HepG2 (cell line): ENCODE measurements around the gene GNAL. TPM values are rescaled to one million over a fixed set of nuclear protein-coding genes. Genes with fewer than 3 reads are reported as not detected.

ENCODE experiments used
- ATAC-seq: fragments of 200-7000 bp; cut with Tn5 transposase; 3 replicates; pipeline ENCODE4 v1.9.1; 2020; ENCODE audit warnings: mild to moderate bottlenecking, moderate library complexity
- BruUV-seq: library from RNA; stranded (reverse); fragments of 400-500 nt; replicated peaks from 2 replicates; lab custom pipeline; 2021; lab: Mats Ljungman, UMichigan
- CTCF ChIA-PET: fragments of 300-600 bp; formaldehyde crosslinking; extraction: SDS; loops from one replicate; lab custom pipeline; 2021; ENCODE audit warnings: low total read pairs, inconsistent platforms, low intra/inter-chr PET ratio; lab: Yijun Ruan, JAX
- POLR2A ChIA-PET: fragments of 350-600 bp; sonication (Branson Sonifier 250); formaldehyde crosslinking; loops from one replicate; lab custom pipeline; 2020; ENCODE audit warnings: antibody characterized with exemption, inconsistent platforms; lab: Yijun Ruan, JAX
- DNase-seq: peaks from one replicate; pipeline ENCODE4 v3.0.0-alpha.2; 2015; ENCODE audit warnings: low spot score
- FAIRE-seq: peaks from 3 replicates; lab custom pipeline; 2011; peaks lifted over from hg19 to GRCh38; lab: Jason Lieb, UNC
- H2AFZ ChIP-seq: one replicate; pipeline ENCODE4 v1.6.1; 2011; ENCODE audit warnings: low read length, inconsistent platforms
- H3K27ac ChIP-seq: fragments of 300-600 bp; 3 replicates; pipeline ENCODE4 v1.8.0; 2011; ENCODE audit warnings: mixed run types, mild to moderate bottlenecking, mixed read lengths, low read length, inconsistent platforms; ENCODE audit not compliant: insufficient read depth; ENCODE audit errors: extremely low read length
- H3K27me3 ChIP-seq, 2 experiments: fragments of 200-600 bp in 1 of 2; 2 replicates in 1 of 2; 3 replicates in 1 of 2; pipeline versions ENCODE4 v1.6.0 to v1.8.0; 2011; ENCODE audit warnings: low read length in 2 of 2, mild to moderate bottlenecking in 2 of 2, moderate library complexity in 2 of 2, inconsistent platforms in 1 of 2; ENCODE audit not compliant: insufficient read depth in 2 of 2, control insufficient read depth in 1 of 2
- H3K36me3 ChIP-seq, 2 experiments: fragments of 200-600 bp in 1 of 2; replicated peaks in 1 of 2; 2 replicates in 1 of 2; 3 replicates in 1 of 2; pipeline versions ENCODE4 v1.5.1 to v1.8.0; 2011; ENCODE audit warnings: low read length in 2 of 2, inconsistent platforms in 1 of 2; ENCODE audit not compliant: insufficient read depth in 2 of 2, control insufficient read depth in 1 of 2
- H3K4me1 ChIP-seq: 2 replicates; pipeline ENCODE4 v1.5.1; 2012; ENCODE audit warnings: low read length, inconsistent platforms; ENCODE audit not compliant: insufficient read depth
- H3K4me2 ChIP-seq: 2 replicates; pipeline ENCODE4 v1.6.0; 2011; ENCODE audit warnings: low read depth, low read length, inconsistent platforms
- H3K4me3 ChIP-seq, 3 experiments: fragments of 200-600 bp in 1 of 3; sonication (generic), shearing (Covaris generic) in 1 of 3; replicated peaks in 1 of 3; 2 replicates each; pipeline ENCODE4 v1.5.1; 2011 to 2016; ENCODE audit warnings: low read length in 3 of 3, inconsistent platforms in 2 of 3, low read depth in 2 of 3, mild to moderate bottlenecking in 2 of 3, control low read depth in 1 of 3, mixed read lengths in 1 of 3; ENCODE audit not compliant: insufficient read depth in 1 of 3
- H3K79me2 ChIP-seq: one replicate; pipeline ENCODE4 v1.6.1; 2011; ENCODE audit warnings: low read length, inconsistent platforms; ENCODE audit not compliant: insufficient read depth
- H3K9ac ChIP-seq: 2 replicates; pipeline ENCODE4 v1.6.0; 2011; ENCODE audit warnings: mild to moderate bottlenecking, low read depth, low read length, inconsistent platforms; ENCODE audit not compliant: insufficient read depth
- H3K9me3 ChIP-seq: 2 replicates; pipeline ENCODE4 v1.5.1; 2012; ENCODE audit warnings: mild to moderate bottlenecking, low read length
- H4K20me1 ChIP-seq: 2 replicates; pipeline ENCODE4 v1.6.0; 2011; ENCODE audit warnings: inconsistent platforms, mild to moderate bottlenecking, low read length, moderate library complexity; ENCODE audit not compliant: insufficient read depth
- MBD4 ChIP-seq: IDR thresholded peaks from 2 replicates; pipeline ENCODE4 v1.6.1; 2012; ENCODE audit warnings: low read length, inconsistent platforms, borderline replicate concordance
- NCOA2 ChIP-seq: sonication (generic); formaldehyde crosslinking; IDR thresholded peaks from 2 replicates; pipeline ENCODE4 v1.8.0; 2022; ENCODE audit warnings: inconsistent platforms
- SETDB1 ChIP-seq: sonication (generic); formaldehyde crosslinking; IDR thresholded peaks from 2 replicates; pipeline ENCODE4 v1.5.1; 2020; ENCODE audit warnings: missing genetic modification reagents, mild to moderate bottlenecking, borderline replicate concordance
- TBX2 ChIP-seq: sonication (generic); formaldehyde crosslinking; IDR thresholded peaks from 2 replicates; pipeline ENCODE4 v1.5.0; 2020; ENCODE audit warnings: missing genetic modification reagents, mild to moderate bottlenecking, borderline replicate concordance
- ZNF143 ChIP-seq: sonication (generic); formaldehyde crosslinking; IDR thresholded peaks from 2 replicates; pipeline ENCODE4 v1.4.0; 2020; ENCODE audit warnings: missing genetic modification reagents
- ZNF335 ChIP-seq: sonication (generic); formaldehyde crosslinking; IDR thresholded peaks from 2 replicates; pipeline ENCODE4 v1.4.0; 2020; ENCODE audit warnings: missing genetic modification reagents
- ZNF564 ChIP-seq: sonication (generic); formaldehyde crosslinking; IDR thresholded peaks from 2 replicates; pipeline ENCODE4 v1.8.1; 2023; ENCODE audit warnings: mild to moderate bottlenecking, missing genetic modification reagents
- WGBS: methylation state at CpG from one replicate; pipeline ENCODE4 v1.1.6; 2017; ENCODE audit warnings: low lambda C conversion rate; 5-methylcytosine and 5-hydroxymethylcytosine counted together
- in situ Hi-C: cut with HindIII; loops from 2 replicates; pipeline ENCODE4 v1.10.0; 2017; ENCODE audit warnings: low pct_unique_long_range_greater_than_20kb; ENCODE audit not compliant: extremely low pct_ligation_motif_present
- intact Hi-C: fragments of 100-400 bp; cut with micrococcal nuclease; formaldehyde crosslinking; loops from one replicate; pipeline ENCODE4 v1.10.0; 2022; ENCODE audit not compliant: unreplicated experiment
- polyA plus RNA-seq, 8 experiments: library from polyadenylated mRNA; depleted of rRNA in 3 of 8; stranded (reverse) in 7 of 8; unstranded in 1 of 8; fragments of >200 nt; fragmentation: Illumina TruSeq in 4 of 8; extraction: Trizol in 4 of 8; gene quantifications; 2 replicates each; pipeline versions ENCODE4 v1.2.1 to v1.2.3, GENCODE V29; 2011 to 2016; ENCODE audit warnings: low read depth in 4 of 8, missing spikeins in 1 of 8, mixed read lengths in 1 of 8; ENCODE audit not compliant: insufficient read depth in 1 of 8
- total RNA-seq, 5 experiments: library from RNA; depleted of rRNA; stranded (reverse); fragments of >200 nt; fragmentation: Illumina TruSeq; extraction: Trizol; gene quantifications; 2 replicates each; pipeline ENCODE4 v1.2.3, GENCODE V29; 2016; ENCODE audit warnings: low read depth in 1 of 5
- TF ChIP-seq, protein P1 (sequence below): IDR thresholded peaks from 2 replicates; pipeline ENCODE4 v1.6.1; 2016; ENCODE audit warnings: mild to moderate bottlenecking, missing biosample characterization, missing genetic modification reagents
- TF ChIP-seq, protein P2 (sequence below): sonication (generic); formaldehyde crosslinking; IDR thresholded peaks from 2 replicates; pipeline ENCODE4 v1.4.0; 2020; ENCODE audit warnings: missing genetic modification reagents
- TF ChIP-seq, protein P3 (sequence below): sonication (generic); formaldehyde crosslinking; IDR thresholded peaks from 2 replicates; pipeline ENCODE4 v1.5.1; 2020; ENCODE audit warnings: mild to moderate bottlenecking, missing genetic modification reagents, borderline replicate concordance

GNAL gene
- total and polyA plus RNA-seq, 2 of the 13 experiments (the other 11 are each of a cell fraction or from before 2014, with no cell fraction given): 0.87 to 1.4 TPM

- Histone ChIP-seq H3K9ac (no peak overlapping the region), H3K27me3 (peaks cover 6 to 36% of the 10 kb centered on the region in 2 experiments; a peak in 4 of 5 replicates), H3K27ac (no peak overlapping the region), H3K4me2 (no peak overlapping the region), H3K9me3 (no peaks in the 10 kb centered on the region), H4K20me1 (no peaks in the 10 kb centered on the region), H3K4me1 (no peaks in the 10 kb centered on the region), H2AFZ (no peak overlapping the region), H3K79me2 (no peaks in the 10 kb centered on the region), H3K4me3 (no peak overlapping the region), H3K36me3 (no peaks in the 10 kb centered on the region)
- ChIA-PET CTCF (no interaction called here), POLR2A (no interaction called here)
- 28% methylated on average over 5 of the region's 5 CpGs for WGBS
- intact Hi-C loops (loop anchor here (10.0 kb wide), 1 partner anchor 87 kb away; no protein-coding TSS in a partner anchor), in situ Hi-C loops (loop anchor here (10.0 kb wide), 2 partner anchors 67 to 387 kb away; no protein-coding TSS in a partner anchor)
- ATAC-seq (no peak), FAIRE-seq (no peak), DNase-seq (no peak)
- TF ChIP-seq MBD4: no peak
- TF ChIP-seq TBX2: no peak
- TF ChIP-seq, protein P1, sequence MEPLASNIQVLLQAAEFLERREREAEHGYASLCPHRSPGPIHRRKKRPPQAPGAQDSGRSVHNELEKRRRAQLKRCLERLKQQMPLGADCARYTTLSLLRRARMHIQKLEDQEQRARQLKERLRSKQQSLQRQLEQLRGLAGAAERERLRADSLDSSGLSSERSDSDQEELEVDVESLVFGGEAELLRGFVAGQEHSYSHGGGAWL (CRISPR knock-in tag): no peak
- TF ChIP-seq NCOA2 (CRISPR knock-in tag): no peak
- no peak for TF ChIP-seq SETDB1 (CRISPR knock-in tag)
- TF ChIP-seq ZNF143: no peak
- TF ChIP-seq, protein P2, sequence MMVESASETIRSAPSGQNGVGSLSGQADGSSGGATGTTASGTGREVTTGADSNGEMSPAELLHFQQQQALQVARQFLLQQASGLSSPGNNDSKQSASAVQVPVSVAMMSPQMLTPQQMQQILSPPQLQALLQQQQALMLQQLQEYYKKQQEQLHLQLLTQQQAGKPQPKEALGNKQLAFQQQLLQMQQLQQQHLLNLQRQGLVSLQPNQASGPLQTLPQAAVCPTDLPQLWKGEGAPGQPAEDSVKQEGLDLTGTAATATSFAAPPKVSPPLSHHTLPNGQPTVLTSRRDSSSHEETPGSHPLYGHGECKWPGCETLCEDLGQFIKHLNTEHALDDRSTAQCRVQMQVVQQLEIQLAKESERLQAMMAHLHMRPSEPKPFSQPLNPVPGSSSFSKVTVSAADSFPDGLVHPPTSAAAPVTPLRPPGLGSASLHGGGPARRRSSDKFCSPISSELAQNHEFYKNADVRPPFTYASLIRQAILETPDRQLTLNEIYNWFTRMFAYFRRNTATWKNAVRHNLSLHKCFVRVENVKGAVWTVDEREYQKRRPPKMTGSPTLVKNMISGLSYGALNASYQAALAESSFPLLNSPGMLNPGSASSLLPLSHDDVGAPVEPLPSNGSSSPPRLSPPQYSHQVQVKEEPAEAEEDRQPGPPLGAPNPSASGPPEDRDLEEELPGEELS (CRISPR knock-in tag): no peak
- TF ChIP-seq, protein P3, sequence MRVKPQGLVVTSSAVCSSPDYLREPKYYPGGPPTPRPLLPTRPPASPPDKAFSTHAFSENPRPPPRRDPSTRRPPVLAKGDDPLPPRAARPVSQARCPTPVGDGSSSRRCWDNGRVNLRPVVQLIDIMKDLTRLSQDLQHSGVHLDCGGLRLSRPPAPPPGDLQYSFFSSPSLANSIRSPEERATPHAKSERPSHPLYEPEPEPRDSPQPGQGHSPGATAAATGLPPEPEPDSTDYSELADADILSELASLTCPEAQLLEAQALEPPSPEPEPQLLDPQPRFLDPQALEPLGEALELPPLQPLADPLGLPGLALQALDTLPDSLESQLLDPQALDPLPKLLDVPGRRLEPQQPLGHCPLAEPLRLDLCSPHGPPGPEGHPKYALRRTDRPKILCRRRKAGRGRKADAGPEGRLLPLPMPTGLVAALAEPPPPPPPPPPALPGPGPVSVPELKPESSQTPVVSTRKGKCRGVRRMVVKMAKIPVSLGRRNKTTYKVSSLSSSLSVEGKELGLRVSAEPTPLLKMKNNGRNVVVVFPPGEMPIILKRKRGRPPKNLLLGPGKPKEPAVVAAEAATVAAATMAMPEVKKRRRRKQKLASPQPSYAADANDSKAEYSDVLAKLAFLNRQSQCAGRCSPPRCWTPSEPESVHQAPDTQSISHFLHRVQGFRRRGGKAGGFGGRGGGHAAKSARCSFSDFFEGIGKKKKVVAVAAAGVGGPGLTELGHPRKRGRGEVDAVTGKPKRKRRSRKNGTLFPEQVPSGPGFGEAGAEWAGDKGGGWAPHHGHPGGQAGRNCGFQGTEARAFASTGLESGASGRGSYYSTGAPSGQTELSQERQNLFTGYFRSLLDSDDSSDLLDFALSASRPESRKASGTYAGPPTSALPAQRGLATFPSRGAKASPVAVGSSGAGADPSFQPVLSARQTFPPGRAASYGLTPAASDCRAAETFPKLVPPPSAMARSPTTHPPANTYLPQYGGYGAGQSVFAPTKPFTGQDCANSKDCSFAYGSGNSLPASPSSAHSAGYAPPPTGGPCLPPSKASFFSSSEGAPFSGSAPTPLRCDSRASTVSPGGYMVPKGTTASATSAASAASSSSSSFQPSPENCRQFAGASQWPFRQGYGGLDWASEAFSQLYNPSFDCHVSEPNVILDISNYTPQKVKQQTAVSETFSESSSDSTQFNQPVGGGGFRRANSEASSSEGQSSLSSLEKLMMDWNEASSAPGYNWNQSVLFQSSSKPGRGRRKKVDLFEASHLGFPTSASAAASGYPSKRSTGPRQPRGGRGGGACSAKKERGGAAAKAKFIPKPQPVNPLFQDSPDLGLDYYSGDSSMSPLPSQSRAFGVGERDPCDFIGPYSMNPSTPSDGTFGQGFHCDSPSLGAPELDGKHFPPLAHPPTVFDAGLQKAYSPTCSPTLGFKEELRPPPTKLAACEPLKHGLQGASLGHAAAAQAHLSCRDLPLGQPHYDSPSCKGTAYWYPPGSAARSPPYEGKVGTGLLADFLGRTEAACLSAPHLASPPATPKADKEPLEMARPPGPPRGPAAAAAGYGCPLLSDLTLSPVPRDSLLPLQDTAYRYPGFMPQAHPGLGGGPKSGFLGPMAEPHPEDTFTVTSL (CRISPR knock-in tag): no peak
- TF ChIP-seq ZNF564 (CRISPR knock-in tag): no peak
- TF ChIP-seq ZNF335: no peak
- no TSS peak for BruUV-seq
Observed at GRCh38 chr18:11658019-11658418, 31.0 kb upstream of the GNAL start.
